Kidney tubule cell (primary cell): ENCODE results near the gene ANTXRL.
"Not testable (repeated sequence)": the region's sequence is repeated elsewhere in the genome, so short reads cannot be mapped to it uniquely, and the experiment has no call there.

Experiments used
- DNase-seq: peaks from one replicate; pipeline ENCODE4 v3.0.0-alpha.2; 2018; ENCODE audit warnings: low spot score

Gene ANTXRL

GRCh38 chr10:46286991-46287693 lies at the start of gene ANTXRL:
TSS of gene ANTXRL (plus strand) at chr10:46286997. CDS start at chr10:46287263, 266 bp downstream.
- DNase-seq = no peak

GRCh38 chr10:46237815-46238510 lies 48.8 kb upstream of the ANTXRL start:
- DNase-seq = no peak

DNA sequence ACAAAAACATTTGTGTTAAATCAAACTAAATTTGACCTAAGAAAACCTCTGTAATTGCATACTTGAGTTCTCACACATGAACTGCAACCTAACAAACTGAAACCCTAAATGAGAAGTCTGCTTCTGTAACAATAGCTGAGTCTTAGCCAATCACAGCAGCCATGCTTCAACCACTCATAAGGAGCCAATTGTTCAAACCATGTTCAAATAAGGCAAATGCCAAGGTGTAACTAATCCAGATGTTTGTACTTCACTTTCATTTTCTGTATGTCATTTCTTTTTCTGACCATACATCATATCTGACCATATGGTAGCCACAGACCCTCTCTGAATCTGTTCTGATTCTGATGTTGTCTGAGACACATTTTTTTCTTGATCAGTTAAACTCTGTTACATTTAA lies 47.5 kb upstream of the ANTXRL start:
- DNase-seq = no peak

- DNase-seq = no peak
These were observed 46.7 kb upstream of the ANTXRL start for GRCh38 chr10:46239993-46240683.

GRCh38 chr10:46240684-46241565 lies 45.9 kb upstream of the ANTXRL start:
- DNase-seq = no peak

DNA sequence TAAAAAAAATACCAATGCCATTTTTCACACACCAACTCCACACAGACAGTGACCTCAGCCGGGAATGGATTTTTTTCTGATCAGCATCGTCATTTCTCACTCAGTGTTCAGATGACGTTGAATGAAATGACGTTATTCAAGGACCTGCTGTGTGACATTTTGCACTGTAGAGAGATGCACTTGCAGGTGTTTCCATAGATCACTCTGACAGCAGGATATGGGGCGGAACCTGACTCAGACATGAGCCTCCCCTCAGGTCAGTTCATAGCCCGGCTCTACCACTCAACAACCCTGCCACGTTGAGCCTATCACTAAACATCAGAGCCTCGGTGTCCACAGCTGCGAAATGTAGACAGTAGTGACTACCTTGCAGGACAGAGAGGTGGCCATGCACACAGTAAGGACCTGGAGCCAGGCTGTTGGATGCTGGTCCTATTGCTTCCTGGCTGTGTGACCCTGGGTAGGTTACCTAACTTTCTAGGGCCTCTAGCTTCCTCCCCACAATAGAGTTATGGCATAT lies 41.4 kb upstream of the ANTXRL start:
- DNase-seq = peak; percentile 10

DNA sequence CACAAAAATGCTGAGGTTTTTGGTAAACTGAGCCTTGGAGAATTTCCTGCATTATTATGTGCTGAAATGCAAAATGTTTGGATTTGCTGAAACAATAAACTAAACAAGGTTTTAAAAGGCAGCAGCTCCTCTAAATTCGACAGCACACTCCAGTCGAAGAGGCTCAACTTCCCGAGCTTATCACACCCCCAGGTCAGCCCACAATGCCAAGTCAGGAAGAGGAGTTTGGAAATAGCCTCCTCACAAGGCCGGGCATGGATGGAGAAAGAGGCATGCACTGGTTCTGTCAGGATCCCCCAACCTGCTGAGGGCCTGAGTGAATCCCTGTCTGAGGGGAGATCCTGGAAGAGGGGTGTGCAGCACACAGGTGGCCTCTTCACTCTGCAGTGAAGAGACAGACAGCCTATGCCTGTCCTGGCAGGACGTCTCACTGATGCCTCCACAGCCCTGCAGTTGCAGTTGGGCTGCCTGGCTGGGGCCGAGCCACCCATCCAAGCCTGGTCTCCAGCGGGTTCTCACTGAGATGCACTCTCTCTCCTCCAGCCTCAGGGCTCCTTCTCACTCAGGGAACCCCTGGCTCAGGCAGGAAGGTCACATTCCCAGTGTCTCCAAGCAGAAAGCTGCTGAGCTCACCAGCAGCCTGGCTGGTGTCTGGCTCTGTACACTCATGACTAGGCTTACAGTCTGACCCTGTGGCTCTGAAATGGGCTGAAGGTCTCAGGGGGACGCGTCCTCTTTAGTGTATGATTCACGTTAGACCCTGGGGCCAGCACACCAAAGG lies 40.2 kb upstream of the ANTXRL start:
- DNase-seq = not testable (repeated sequence)

DNA sequence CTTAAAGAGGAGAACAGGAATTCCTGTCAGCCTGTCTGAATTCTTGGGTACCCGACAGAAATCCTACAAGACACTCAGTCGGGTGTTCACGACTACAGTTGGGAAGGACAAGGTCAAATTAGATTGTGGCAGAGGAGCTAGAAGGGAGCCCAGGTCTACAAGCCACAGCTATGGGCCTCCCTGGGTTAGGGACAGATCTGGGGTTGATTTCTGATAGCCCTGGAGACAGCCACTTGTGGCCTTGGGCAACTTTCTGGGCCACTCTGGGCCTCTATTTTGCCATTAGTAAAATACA lies 39.7 kb upstream of the ANTXRL start:
- no peak for DNase-seq

DNA sequence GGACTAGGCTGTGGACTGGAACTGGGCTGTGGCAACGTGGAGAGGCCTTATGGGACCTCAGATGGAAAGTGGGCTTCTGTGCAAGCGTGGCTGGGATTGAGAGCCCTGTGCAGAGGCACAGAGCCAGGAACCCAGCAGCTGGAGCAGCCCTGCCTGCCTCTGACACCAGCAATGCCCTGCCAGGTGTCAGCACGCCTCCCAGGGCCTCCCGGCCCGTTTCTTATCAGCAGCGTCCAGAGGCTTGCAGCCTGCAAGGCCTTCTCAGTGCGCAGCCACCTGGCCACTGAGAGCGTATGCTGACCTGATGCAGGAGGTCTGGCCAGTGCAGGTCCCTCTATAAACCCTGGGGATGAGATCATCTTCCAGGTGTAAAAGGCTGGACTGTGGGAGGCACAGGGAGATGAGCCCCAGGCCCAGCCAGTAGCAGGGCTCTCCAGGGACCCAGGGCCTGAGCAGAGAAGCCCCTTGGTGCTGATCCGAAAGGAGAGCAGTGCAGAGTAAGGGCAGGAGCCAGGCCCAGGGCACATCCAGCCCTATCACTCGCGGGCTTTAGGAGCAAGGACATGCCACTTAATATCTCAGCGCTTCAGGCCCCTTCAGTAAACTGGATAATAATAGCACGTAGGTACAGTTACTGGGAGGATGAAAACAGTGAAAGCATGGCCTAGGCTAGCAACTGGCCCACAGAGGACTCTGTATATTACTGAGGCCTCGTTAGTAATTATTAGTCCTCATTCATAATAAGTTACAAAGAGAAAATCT lies 38.8 kb upstream of the ANTXRL start:
- DNase-seq = no peak

DNA sequence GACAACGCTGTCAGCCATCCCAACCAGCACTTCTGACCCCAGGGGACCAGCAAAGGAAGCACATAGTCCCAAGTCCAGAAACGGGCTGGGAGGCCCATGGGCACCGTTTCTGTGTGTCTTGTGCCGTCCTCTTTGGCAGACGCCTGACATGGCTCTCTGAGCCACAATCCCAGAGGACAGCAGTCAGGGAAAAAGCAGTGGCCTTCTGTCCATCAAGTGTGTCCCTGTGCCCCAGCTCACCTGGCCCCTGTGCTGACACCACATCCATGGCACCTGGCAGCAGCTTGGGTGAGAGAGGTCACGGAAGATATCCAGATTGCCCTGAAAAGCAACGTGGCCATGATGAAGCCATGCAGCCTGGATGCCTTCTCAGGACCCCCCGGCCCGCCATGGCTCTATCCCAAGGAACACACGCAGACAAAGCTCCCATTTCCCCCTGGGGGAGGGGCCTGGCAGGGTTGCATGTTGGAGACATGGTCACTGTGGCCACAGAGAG lies 38.1 kb upstream of the ANTXRL start:
- no peak for DNase-seq

DNA sequence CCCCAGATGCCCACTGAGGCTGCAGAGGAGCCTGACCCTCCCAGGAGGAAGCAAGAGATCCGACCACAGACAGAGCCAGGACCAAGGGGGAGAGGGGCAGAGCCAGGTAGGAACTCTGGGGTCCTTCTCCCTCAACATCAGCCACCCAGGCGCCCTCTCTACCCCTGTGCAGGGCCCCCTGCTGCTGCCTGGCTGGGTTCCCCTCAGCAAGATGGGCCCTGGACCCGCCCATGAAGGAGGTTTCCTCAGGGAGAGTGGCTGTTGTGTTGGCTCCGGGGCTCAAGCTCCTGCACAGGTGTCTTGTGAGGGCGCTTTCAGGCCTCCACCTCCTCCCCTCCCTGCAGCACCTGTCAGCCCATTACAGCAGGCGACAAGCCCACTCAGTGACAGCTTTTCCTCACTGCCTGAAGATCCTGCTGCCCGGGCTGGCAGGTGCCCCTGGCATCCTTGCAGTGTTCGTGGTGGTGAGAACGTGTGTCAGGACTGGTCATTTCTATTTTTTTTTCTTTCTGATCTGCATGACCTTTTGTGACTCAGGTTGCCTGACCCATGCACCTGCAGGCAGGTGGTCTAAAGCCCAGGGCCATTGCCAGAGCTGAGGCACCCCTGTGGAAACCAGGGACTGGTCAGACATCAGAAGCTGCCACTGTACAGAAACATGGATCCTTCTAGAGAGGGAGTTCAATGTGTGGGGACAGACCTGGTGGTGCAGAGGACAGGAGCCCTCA lies 37.0 kb upstream of the ANTXRL start:
- not testable (repeated sequence) for DNase-seq

DNA sequence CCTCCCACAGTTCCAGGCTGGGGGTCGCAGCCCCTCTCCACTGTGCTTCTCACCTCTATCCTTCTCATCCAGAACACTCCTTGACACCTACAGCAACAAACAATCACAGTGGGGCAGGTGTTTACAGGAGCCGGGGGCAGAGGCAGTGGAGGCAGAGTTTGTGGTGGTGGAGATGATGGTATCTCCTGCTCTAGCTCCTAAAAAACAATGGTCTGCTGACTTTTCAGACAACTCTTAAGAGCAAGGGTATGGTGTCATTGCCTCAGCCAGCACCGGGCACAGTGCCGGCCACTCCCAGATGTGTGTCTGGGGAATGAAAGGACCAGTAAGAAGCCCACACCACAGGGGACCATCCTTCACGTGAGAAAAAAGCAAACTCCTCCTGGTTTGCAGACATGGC lies 36.3 kb upstream of the ANTXRL start:
- no peak for DNase-seq

DNA sequence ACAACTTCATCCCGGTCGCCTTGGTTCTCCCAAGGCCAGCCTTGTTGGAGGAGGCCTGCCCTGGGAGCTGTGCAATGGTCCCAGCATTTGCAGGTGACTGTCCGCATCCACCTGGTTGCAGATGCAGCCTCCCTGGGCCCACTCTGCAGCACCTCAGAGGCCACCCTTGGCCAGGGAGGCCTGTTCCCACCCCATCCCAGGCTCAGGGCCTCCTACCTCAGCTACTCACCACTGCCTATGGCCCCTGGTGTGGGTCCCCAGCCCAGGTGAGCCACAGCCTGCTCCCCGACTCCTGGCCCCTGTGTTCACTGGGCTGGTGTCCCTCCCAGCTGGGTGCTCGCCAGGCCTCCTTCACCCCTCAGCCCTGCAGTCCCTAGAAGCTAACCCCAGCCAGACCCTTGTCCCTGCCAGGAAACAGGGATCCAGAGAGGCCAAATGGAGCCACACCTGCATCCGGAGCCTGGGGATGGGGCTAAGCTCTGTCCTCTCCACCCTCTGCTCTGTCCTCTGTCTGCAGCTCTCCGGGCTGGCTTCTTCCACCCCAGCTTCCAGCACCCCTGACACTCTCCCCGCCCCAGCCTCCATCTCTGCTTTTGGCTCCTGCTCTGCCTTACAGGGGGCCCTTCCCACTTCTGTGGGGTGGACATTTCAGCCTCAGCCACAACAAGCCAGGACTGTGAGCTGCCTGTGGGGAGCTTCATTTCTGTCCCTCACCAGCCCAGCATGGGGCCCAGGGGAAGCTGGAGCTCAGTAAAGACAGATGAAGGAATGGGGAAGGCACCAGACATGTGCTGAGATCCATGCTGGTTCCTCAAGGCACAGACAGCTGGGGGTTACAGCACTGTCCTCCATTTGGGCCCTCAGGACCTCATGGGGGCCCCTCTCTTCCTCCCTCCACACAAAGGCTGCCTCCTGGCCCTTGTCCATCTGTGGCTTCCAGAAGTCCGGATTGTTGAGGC lies 35.6 kb upstream of the ANTXRL start:
- DNase-seq = no peak

- DNase-seq = no peak
These were observed 34.6 kb upstream of the ANTXRL start for GRCh38 chr10:46251857-46252847.

DNA sequence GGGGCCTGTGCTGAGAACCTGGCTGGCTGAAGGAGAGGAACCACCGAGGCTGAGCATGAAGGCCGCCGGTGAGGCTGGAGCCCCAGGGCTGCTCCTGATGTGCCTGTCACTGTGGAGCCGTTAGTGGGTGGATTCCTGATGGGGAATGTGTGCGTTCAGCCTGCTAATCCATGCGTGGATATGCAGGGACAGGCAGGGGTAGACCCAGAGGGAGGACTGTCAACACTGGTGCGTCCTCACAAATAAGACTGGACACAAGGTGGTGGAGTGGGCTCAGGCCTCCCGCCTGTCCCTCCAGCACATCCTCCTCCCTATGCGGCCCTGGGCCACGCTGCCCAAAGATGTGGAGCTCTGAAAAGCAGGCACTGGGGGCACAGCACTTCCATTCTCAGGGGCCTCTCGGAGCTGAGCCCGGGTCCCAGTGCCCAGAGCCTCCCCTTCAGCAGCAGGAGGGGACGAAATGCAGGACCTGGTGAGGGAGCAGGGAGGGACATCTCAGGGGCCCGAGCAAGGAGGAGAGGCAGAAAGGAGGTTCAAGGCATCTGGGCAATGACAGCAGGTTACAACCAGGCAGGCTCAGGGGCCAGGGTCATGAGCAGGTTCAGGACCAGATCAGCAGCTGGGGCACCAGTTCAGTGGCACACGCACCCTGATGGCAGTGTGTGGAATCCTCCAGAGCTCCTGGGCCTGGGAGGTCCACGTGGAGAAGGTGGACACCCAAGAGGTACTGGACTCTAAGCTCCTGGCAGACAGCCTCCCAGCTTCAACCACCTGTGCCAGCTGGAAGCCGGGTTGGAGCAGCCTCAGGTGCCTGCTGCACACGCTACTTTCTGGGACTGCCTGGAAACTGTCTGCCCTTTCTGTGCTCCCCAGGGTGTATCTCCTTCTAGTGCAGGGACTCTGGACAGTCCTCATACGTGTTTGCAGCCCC lies 33.5 kb upstream of the ANTXRL start:
- no peak for DNase-seq

DNA sequence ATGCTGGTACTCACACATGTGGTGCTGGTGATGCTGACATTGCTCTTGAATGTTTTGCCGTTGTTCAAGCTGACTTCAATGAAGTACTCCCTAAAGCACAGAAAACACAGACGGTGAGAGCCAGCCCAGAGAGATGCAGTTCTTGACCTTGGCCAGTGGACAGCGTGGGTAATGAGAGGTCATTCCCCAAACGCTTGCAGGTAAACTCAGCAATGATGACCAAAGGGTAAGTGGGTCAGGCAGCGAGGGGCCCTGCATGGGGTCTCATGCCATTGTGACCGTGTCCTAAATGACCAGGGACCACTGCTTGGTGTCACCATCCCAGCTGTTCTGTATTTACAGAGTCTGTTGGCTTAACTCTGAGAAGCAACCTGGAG lies 32.8 kb upstream of the ANTXRL start:
- no peak for DNase-seq
